Left colon (tissue), 2 donors: ENCODE measurements around the gene NBL1. TPM values are rescaled to one million over a fixed set of nuclear protein-coding genes. Genes with fewer than 3 reads are reported as not detected.

Source experiments
- ATAC-seq: fragments of 200-7000 bp; cut with Tn5 transposase; one replicate; pipeline ENCODE4 v1.9.1; 2020; ENCODE audit warnings: mild to moderate bottlenecking, moderate library complexity
- DNase-seq, 2 donors: peaks; one replicate each; pipeline ENCODE4 v3.0.0-alpha.2; 2020
- intact Hi-C, 2 donors: fragments of 100-400 bp; cut with DNase I in 1 of 2; cut with micrococcal nuclease in 1 of 2; formaldehyde crosslinking; loops; one replicate each; pipeline versions ENCODE4 v1.11.2 to v1.14.0; 2022; cut with DNase I, micrococcal nuclease
- total RNA-seq, 2 donors: library from RNA; stranded (reverse); fragmentation: NEBNext Ultra II Directional; extraction: Animal tissue kit (Norgen Biotek cat#: 25700); gene quantifications; one replicate each; pipeline ENCODE4 v1.2.1, GENCODE V29; 2021
- donor health status: DM: no; HTN: no; CAD: no.
- donor health status: DM: yes; HTN: yes; CAD: no.

The NBL1 gene
- total RNA-seq, 2 donors from 2014 or later = 373 to 391 TPM

DNA sequence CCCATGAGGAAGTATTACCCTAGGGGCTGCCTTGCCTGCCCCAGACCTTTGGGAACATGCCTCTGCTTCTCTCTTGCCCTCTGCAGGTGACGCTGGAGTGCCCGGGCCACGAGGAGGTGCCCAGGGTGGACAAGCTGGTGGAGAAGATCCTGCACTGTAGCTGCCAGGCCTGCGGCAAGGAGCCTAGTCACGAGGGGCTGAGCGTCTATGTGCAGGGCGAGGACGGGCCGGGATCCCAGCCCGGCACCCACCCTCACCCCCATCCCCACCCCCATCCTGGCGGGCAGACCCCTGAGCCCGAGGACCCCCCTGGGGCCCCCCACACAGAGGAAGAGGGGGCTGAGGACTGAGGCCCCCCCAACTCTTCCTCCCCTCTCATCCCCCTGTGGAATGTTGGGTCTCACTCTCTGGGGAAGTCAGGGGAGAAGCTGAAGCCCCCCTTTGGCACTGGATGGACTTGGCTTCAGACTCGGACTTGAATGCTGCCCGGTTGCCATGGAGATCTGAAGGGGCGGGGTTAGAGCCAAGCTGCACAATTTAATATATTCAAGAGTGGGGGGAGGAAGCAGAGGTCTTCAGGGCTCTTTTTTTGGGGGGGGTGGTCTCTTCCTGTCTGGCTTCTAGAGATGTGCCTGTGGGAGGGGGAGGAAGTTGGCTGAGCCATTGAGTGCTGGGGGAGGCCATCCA lies 12.8 kb downstream of the NBL1 start:
- intact Hi-C loops = no loop called here
- ATAC-seq = no peak

GRCh38 chr1:19657511-19657910 lies 13.4 kb downstream of the NBL1 start:
- ATAC-seq (no peak), DNase-seq (no peak)
- intact Hi-C loops = no loop called here

More for the DNA sequence above, 12.8 kb downstream of the NBL1 start:
- DNase-seq = no peak

GRCh38 chr1:19658186-19658585 lies 14.1 kb downstream of the NBL1 start:
- DNase-seq (no peak), ATAC-seq (no peak)
- intact Hi-C loops = no loop called here

GRCh38 chr1:19661721-19662228 lies 17.7 kb downstream of the NBL1 start:
- no peak for DNase-seq
- no peak for ATAC-seq
- intact Hi-C loops = no loop called here

GRCh38 chr1:19662313-19662712 lies 18.2 kb downstream of the NBL1 start:
- DNase-seq (no peak), ATAC-seq (no peak)
- intact Hi-C loops = no loop called here

- intact Hi-C loops = no loop called here
- DNase-seq (no peak), ATAC-seq (peak; percentile 29)
These were observed 20.5 kb downstream of the NBL1 start, which contains the start of gene HTR6 for GRCh38 chr1:19664453-19665185. Gene HTR6 (plus strand): TSS chr1:19664875. CDS start chr1:19665754, 879 bp downstream.

DNA sequence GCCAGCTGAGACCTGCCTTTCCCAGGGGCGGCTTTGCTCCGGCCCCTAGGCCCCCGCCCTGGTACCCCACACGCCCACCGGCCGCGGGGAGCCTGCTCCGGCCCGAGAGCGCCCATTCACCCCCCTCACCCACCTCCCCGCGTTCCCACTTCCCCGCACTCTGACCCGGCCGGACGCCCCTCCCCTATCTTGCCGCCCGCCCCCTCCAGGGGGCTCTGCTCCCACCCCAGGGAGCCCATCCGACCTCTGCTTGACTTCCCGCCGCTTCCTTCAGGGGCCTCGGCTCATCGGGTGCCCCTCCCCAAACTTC lies 21.0 kb downstream of the NBL1 start:
- intact Hi-C loops = no loop called here
- no peak for DNase-seq
- ATAC-seq = no peak

- intact Hi-C loops = no loop called here
- DNase-seq = no peak
- peak; percentile 24 for ATAC-seq
These were observed 21.7 kb downstream of the NBL1 start for GRCh38 chr1:19665496-19666465.

DNA sequence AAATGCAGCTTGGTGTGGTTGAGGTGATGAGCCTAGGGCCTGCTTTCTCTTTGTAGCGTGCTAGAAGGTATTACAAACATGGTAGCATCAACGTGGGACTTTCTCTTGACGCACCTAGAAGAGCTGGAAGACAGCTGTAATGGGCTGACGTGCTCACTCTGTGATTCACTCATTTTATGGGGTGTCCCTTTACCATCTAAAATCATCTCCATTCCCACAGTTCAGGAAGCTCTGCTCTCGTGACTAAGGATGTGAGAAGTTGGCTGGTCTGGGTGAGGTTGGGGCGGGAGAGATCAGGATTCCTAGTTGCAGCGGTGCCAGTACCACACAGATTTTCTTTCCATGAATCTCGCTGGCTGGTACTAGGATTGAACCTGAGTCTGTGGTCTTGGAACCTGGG lies 24.8 kb downstream of the NBL1 start:
- intact Hi-C loops = no loop called here
- ATAC-seq = no peak

GRCh38 chr1:19670787-19671186 lies 26.7 kb downstream of the NBL1 start:
- no peak for ATAC-seq
- intact Hi-C loops = no loop called here
- DNase-seq = no peak

More for the DNA sequence above, 24.8 kb downstream of the NBL1 start:
- no peak for DNase-seq

DNA sequence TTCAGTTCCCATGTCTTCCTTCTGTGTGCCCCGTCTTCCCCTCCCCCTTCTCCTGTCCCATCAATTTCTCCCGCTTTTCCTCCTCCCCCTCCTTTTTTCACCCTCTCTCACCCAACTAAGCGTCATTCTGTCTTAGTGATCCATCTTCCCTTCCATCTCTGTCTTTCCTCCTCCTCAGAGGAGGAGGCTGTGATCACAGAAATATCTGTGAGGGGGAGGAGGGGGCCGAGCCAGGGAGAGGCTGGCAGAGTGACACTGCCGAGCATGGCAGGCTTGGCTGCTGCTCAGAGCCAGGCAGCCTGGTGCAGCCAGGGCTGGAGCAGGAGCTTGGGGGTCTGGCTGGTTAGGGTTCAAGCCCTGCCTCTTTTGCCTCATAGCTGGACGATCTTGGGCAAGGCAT lies 28.1 kb downstream of the NBL1 start:
- intact Hi-C loops = no loop called here
- ATAC-seq = no peak
- no peak for DNase-seq

DNA sequence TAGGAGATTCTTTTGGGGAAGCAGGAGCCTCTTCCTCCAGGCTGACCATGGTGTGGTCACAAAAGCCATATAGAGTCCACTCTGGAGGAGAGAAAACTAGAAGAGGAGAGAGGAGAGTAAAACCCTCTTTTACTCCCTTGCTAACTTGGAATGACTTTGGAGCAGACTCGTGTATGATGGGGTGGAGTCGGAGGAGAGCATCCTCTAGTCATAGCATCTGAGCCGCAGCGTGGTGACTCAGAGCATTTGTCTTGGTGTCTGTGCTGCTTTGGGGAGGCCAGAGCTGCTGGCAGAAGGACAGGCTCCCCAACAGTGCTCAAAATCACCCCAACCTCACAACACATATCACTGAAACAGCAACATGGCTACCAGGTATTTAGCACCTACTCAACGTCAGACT lies 31.7 kb downstream of the NBL1 start:
- ATAC-seq (no peak), DNase-seq (no peak)
- intact Hi-C loops = no loop called here

- ATAC-seq (peak; percentile 61), DNase-seq (peak in 1 of 2 donors; percentile 45)
- intact Hi-C loops = no loop called here
These were observed 32.4 kb downstream of the NBL1 start for GRCh38 chr1:19676438-19676922.

GRCh38 chr1:19678493-19678892 lies 34.4 kb downstream of the NBL1 start:
- DNase-seq = no peak
- peak; percentile 28 for ATAC-seq
- intact Hi-C loops = no loop called here

DNA sequence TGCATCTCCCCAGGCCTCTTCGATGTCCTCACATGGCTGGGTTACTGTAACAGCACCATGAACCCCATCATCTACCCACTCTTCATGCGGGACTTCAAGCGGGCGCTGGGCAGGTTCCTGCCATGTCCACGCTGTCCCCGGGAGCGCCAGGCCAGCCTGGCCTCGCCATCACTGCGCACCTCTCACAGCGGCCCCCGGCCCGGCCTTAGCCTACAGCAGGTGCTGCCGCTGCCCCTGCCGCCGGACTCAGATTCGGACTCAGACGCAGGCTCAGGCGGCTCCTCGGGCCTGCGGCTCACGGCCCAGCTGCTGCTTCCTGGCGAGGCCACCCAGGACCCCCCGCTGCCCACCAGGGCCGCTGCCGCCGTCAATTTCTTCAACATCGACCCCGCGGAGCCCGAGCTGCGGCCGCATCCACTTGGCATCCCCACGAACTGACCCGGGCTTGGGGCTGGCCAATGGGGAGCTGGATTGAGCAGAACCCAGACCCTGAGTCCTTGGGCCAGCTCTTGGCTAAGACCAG lies 34.9 kb downstream of the NBL1 start:
- DNase-seq (no peak), ATAC-seq (peak; percentile 16)
- intact Hi-C loops = no loop called here

- ATAC-seq = no peak
- intact Hi-C loops = no loop called here
These were observed 35.6 kb downstream of the NBL1 start for GRCh38 chr1:19679691-19680090.

DNA sequence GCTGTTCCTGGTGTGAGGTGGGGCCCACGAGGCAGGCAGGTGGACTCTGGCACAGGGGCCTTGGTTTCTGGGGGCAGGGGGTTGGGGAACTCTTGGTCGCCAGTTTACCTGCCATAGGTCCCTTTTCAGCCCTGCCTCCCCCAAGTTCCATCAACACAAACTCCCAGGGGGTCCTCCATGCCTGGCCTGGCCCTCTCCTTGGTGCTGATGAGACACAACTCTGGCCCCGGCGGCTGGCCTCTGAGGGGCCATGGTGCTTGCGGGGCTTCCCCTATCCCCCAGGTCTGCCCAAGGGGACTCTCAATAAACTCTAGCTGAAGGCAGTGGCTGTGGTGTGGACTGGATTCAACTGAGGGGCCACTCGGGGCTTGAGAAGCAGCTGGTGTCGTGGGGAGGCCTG lies 36.5 kb downstream of the NBL1 start:
- DNase-seq = no peak

More at GRCh38 chr1:19679691-19680090, 35.6 kb downstream of the NBL1 start:
- no peak for DNase-seq

GRCh38 chr1:19682257-19682656 lies 38.1 kb downstream of the NBL1 start:
- ATAC-seq (no peak), DNase-seq (no peak)
- intact Hi-C loops = no loop called here

More for the DNA sequence above, 36.5 kb downstream of the NBL1 start:
- intact Hi-C loops = no loop called here
- ATAC-seq = no peak

- ATAC-seq = no peak
- no peak for DNase-seq
- intact Hi-C loops = no loop called here
These were observed 38.8 kb downstream of the NBL1 start for GRCh38 chr1:19682901-19683300.
